ENCODE measurements around the gene CAMSAP3.

Gene CAMSAP3

GRCh38 chr19:7646426-7646700, 50.7 kb downstream of the CAMSAP3 start:
- H3K36me3 ChIP-seq (ENCODE audit: control insufficient read depth, low read depth, low read length): no peaks in the 10 kb centered on the region
- H3K9me3 ChIP-seq (ENCODE audit: control insufficient read depth, low read depth, low read length): no peaks in the 10 kb centered on the region
- no peaks in the 10 kb centered on the region for H3K4me1 ChIP-seq (ENCODE audit: control insufficient read depth, low read depth, low read length)
- H3K4me3 ChIP-seq (ENCODE audit: low read length): no peak overlapping the region
- H3K27ac ChIP-seq (ENCODE audit: low read length): no peak overlapping the region
- no peak overlapping the region for H3K9ac ChIP-seq (ENCODE audit: low read length)
- H3K27me3 ChIP-seq (ENCODE audit: control insufficient read depth, insufficient read depth, low read length): peaks cover 10% of the 10 kb centered on the region

GRCh38 chr19:7647156-7647555, 51.5 kb downstream of the CAMSAP3 start:
- no peaks in the 10 kb centered on the region for H3K4me1 ChIP-seq (ENCODE audit: control insufficient read depth, low read depth, low read length)
- H3K4me3 ChIP-seq (ENCODE audit: low read length): no peak overlapping the region
- H3K27ac ChIP-seq (ENCODE audit: low read length): no peak overlapping the region
- H3K9ac ChIP-seq (ENCODE audit: low read length): no peak overlapping the region
- no peaks in the 10 kb centered on the region for H3K9me3 ChIP-seq (ENCODE audit: control insufficient read depth, low read depth, low read length)
- H3K27me3 ChIP-seq (ENCODE audit: control insufficient read depth, insufficient read depth, low read length): peaks cover 10% of the 10 kb centered on the region
- H3K36me3 ChIP-seq (ENCODE audit: control insufficient read depth, low read depth, low read length): no peaks in the 10 kb centered on the region

- Histone ChIP-seq H3K9ac (ENCODE audit: low read length) (no peak overlapping the region), H3K9me3 (ENCODE audit: control insufficient read depth, low read depth, low read length) (no peaks in the 10 kb centered on the region), H3K4me1 (ENCODE audit: control insufficient read depth, low read depth, low read length) (no peaks in the 10 kb centered on the region), H3K27ac (ENCODE audit: low read length) (no peak overlapping the region), H3K27me3 (ENCODE audit: control insufficient read depth, insufficient read depth, low read length) (peaks cover 23% of the 10 kb centered on the region), H3K36me3 (ENCODE audit: control insufficient read depth, low read depth, low read length) (no peaks in the 10 kb centered on the region), H3K4me3 (ENCODE audit: low read length) (no peak overlapping the region)
Observed at GRCh38 chr19:7648265-7649014, 52.8 kb downstream of the CAMSAP3 start.

GRCh38 chr19:7650148-7650547, 54.5 kb downstream of the CAMSAP3 start:
- Histone ChIP-seq H3K9ac (ENCODE audit: low read length) (no peak overlapping the region), H3K4me1 (ENCODE audit: control insufficient read depth, low read depth, low read length) (no peaks in the 10 kb centered on the region), H3K4me3 (ENCODE audit: low read length) (no peak overlapping the region), H3K36me3 (ENCODE audit: control insufficient read depth, low read depth, low read length) (no peaks in the 10 kb centered on the region), H3K27ac (ENCODE audit: low read length) (no peak overlapping the region), H3K9me3 (ENCODE audit: control insufficient read depth, low read depth, low read length) (no peaks in the 10 kb centered on the region), H3K27me3 (ENCODE audit: control insufficient read depth, insufficient read depth, low read length) (peaks cover 28% of the 10 kb centered on the region)

- Histone ChIP-seq H3K9me3 (ENCODE audit: control insufficient read depth, low read depth, low read length) (no peaks in the 10 kb centered on the region), H3K9ac (ENCODE audit: low read length) (no peak overlapping the region), H3K27ac (ENCODE audit: low read length) (no peak overlapping the region), H3K4me1 (ENCODE audit: control insufficient read depth, low read depth, low read length) (no peaks in the 10 kb centered on the region), H3K36me3 (ENCODE audit: control insufficient read depth, low read depth, low read length) (no peaks in the 10 kb centered on the region), H3K27me3 (ENCODE audit: control insufficient read depth, insufficient read depth, low read length) (peaks cover 33% of the 10 kb centered on the region), H3K4me3 (ENCODE audit: low read length) (no peak overlapping the region)
Observed at GRCh38 chr19:7652061-7652641, 56.5 kb downstream of the CAMSAP3 start.

- no peak overlapping the region for H3K27ac ChIP-seq (ENCODE audit: low read length)
Observed at GRCh38 chr19:7654401-7654800, 58.7 kb downstream of the CAMSAP3 start.

GRCh38 chr19:7655581-7655980, 59.9 kb downstream of the CAMSAP3 start:
- Histone ChIP-seq H3K27me3 (ENCODE audit: control insufficient read depth, insufficient read depth, low read length) (peaks cover 31% of the 10 kb centered on the region), H3K9me3 (ENCODE audit: control insufficient read depth, low read depth, low read length) (no peaks in the 10 kb centered on the region), H3K4me3 (ENCODE audit: low read length) (no peak overlapping the region), H3K36me3 (ENCODE audit: control insufficient read depth, low read depth, low read length) (no peaks in the 10 kb centered on the region), H3K9ac (ENCODE audit: low read length) (no peak overlapping the region), H3K4me1 (ENCODE audit: control insufficient read depth, low read depth, low read length) (no peaks in the 10 kb centered on the region), H3K27ac (ENCODE audit: low read length) (no peak overlapping the region)

More at GRCh38 chr19:7654401-7654800, 58.7 kb downstream of the CAMSAP3 start:
- Histone ChIP-seq H3K9ac (ENCODE audit: low read length) (no peak overlapping the region), H3K36me3 (ENCODE audit: control insufficient read depth, low read depth, low read length) (no peaks in the 10 kb centered on the region), H3K4me3 (ENCODE audit: low read length) (no peak overlapping the region), H3K4me1 (ENCODE audit: control insufficient read depth, low read depth, low read length) (no peaks in the 10 kb centered on the region), H3K9me3 (ENCODE audit: control insufficient read depth, low read depth, low read length) (no peaks in the 10 kb centered on the region), H3K27me3 (ENCODE audit: control insufficient read depth, insufficient read depth, low read length) (peaks cover 33% of the 10 kb centered on the region)

GRCh38 chr19:7657131-7657751, 61.6 kb downstream of the CAMSAP3 start:
- Histone ChIP-seq H3K9ac (ENCODE audit: low read length) (no peak overlapping the region), H3K9me3 (ENCODE audit: control insufficient read depth, low read depth, low read length) (no peaks in the 10 kb centered on the region), H3K27me3 (ENCODE audit: control insufficient read depth, insufficient read depth, low read length) (peaks cover 22% of the 10 kb centered on the region), H3K27ac (ENCODE audit: low read length) (no peak overlapping the region), H3K4me1 (ENCODE audit: control insufficient read depth, low read depth, low read length) (no peaks in the 10 kb centered on the region), H3K36me3 (ENCODE audit: control insufficient read depth, low read depth, low read length) (no peaks in the 10 kb centered on the region), H3K4me3 (ENCODE audit: low read length) (no peak overlapping the region)

- no peak overlapping the region for H3K4me3 ChIP-seq (ENCODE audit: low read length)
- no peak overlapping the region for H3K27ac ChIP-seq (ENCODE audit: low read length)
- H3K9me3 ChIP-seq (ENCODE audit: control insufficient read depth, low read depth, low read length): no peaks in the 10 kb centered on the region
- H3K36me3 ChIP-seq (ENCODE audit: control insufficient read depth, low read depth, low read length): no peaks in the 10 kb centered on the region
- H3K9ac ChIP-seq (ENCODE audit: low read length): no peak overlapping the region
- H3K27me3 ChIP-seq (ENCODE audit: control insufficient read depth, insufficient read depth, low read length): peaks cover 12% of the 10 kb centered on the region
- H3K4me1 ChIP-seq (ENCODE audit: control insufficient read depth, low read depth, low read length): no peaks in the 10 kb centered on the region
Observed at GRCh38 chr19:7658219-7658686, 62.6 kb downstream of the CAMSAP3 start.

GRCh38 chr19:7661744-7662538, 66.3 kb downstream of the CAMSAP3 start:
- Histone ChIP-seq H3K27me3 (ENCODE audit: control insufficient read depth, insufficient read depth, low read length) (no peaks in the 10 kb centered on the region), H3K36me3 (ENCODE audit: control insufficient read depth, low read depth, low read length) (no peaks in the 10 kb centered on the region), H3K4me3 (ENCODE audit: low read length) (no peak overlapping the region), H3K27ac (ENCODE audit: low read length) (no peak overlapping the region), H3K4me1 (ENCODE audit: control insufficient read depth, low read depth, low read length) (no peaks in the 10 kb centered on the region), H3K9ac (ENCODE audit: low read length) (no peak overlapping the region), H3K9me3 (ENCODE audit: control insufficient read depth, low read depth, low read length) (no peaks in the 10 kb centered on the region)

- no peaks in the 10 kb centered on the region for H3K9me3 ChIP-seq (ENCODE audit: control insufficient read depth, low read depth, low read length)
- no peaks in the 10 kb centered on the region for H3K36me3 ChIP-seq (ENCODE audit: control insufficient read depth, low read depth, low read length)
- no peak overlapping the region for H3K4me3 ChIP-seq (ENCODE audit: low read length)
- no peak overlapping the region for H3K27ac ChIP-seq (ENCODE audit: low read length)
- H3K9ac ChIP-seq (ENCODE audit: low read length): no peak overlapping the region
- H3K4me1 ChIP-seq (ENCODE audit: control insufficient read depth, low read depth, low read length): no peaks in the 10 kb centered on the region
- no peaks in the 10 kb centered on the region for H3K27me3 ChIP-seq (ENCODE audit: control insufficient read depth, insufficient read depth, low read length)
Observed at GRCh38 chr19:7662657-7663056, 67.0 kb downstream of the CAMSAP3 start.
